HG03575 (cell line): ENCODE data around the gene MYL7.

Experiments
- ATAC-seq: cut with Tn5 transposase; IDR thresholded peaks from one replicate; pipeline ENCODE4 v1.9.1; 2021; ENCODE audit not compliant: unreplicated experiment, insufficient number of reproducible peaks, low FRiP score; ENCODE audit errors: extremely low read depth

The MYL7 gene

DNA sequence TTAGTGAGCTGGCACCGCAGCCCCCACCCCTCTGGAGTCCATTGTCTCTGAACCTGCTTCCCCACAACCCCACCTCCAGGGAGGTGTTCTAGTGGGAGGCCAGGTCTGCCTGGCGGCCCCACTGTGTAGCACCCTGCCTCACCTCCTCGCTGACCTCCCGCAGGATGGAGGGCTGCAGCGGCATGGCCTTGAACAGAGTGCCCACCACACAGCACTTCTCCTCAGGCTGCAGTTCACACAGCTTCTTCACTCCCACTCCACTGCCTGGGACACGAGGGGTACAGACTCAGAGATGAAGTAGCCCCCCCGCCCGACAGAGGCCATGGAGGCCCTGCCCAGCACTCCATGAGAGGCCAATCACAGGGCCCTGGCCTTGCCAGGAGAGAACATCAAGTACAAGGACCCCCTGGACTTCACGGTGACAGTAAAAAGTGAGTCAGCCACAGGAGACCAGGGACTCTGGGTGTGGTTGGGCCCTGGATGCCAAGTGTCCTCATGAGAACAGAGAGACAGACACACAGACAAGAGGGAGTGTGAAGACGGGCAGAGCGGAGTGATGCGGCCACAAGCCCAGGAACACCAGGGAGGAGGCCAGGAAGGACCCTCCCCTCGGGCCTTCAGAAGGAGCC lies 23.2 kb downstream of the MYL7 start:
- ATAC-seq, result no peak

- ATAC-seq, result no peak
Observed at GRCh38 chr7:44116789-44117666, 24.1 kb downstream of the MYL7 start.

DNA sequence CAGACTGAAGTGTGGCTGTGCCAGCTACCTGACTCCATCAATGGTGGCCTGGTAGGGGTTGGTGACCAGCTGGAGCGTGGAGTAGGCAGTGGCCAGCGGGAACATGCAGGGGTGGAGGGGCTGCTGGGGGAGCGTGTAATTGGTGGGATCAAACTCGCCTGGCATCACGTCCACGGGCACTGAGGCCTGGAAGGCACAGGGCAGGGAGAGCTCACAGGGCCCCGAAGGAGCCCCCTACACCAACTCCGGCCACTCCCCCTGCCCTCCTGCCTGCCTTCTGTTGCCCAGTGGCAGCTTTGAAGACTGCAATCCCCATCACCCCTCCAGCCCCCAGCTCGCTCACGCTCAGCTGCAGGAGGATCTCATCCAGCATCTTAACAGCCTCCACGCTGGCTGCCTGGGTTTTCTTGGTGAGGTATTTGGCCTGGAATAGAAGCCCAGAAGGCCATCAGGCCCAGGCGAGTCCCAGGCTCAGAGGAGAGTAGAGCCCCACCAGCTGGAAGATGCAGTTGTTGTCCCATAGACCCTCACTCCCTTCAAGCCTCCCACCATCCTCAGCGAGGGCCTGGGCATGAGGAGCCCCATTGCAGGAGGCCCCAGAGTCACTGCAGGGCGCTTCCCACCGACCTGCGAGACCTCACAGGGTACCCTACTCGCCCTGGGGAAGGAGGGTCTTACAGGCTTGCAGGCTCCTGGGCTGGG lies 24.9 kb downstream of the MYL7 start:
- ATAC-seq, result no peak

DNA sequence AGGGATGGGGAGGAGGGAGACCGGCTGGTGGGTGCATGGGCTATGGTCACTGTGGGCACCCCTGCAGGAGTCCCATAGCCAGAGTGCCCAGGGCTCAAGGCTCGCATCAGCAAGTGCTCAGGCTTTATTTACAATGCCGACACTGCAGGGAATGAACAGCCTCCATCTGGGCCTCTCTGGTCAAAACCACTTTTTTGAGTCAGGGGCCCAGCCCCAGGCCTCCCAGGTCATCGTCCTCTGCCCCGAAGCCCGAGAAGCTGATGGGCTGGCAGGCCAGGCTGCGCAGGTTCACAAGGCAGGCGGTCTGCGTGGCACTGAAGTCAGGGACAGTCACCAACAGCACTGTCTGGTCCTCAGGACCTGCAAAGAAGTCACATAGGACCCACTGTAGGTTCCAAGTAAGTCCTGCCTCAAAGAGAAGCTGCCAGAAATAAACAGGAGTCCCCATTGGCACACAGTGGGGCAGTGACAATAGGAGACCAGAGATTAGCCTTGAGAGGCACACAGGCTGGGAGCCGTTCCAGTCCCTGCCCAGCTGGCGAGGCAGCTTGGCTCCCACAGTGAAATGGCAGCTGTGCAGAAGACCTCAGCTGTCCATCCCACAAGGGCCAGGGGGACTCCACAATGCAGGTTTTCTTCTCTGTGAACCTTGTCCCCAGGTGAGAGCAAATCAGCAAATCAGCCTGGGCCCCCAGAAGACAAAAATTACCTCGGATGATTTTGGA lies 26.4 kb downstream of the MYL7 start:
- no peak for ATAC-seq

DNA sequence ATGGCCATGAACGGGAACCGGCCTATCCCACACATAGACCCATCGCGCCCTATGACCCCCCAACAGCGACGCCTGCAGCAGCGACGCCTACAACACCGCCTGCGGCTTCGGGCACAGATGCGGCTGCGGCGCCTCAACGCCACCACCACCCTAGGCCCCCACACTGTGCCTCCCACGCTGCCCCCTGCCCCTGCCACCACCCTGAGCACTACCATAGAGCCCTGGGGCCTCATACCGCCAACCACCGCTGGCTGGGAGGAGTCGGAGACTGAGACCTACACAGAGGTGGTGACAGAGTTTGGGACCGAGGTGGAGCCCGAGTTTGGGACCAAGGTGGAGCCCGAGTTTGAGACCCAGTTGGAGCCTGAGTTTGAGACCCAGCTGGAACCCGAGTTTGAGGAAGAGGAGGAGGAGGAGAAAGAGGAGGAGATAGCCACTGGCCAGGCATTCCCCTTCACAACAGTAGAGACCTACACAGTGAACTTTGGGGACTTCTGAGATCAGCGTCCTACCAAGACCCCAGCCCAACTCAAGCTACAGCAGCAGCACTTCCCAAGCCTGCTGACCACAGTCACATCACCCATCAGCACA lies 27.3 kb downstream of the MYL7 start:
- no peak for ATAC-seq

GRCh38 chr7:44112997-44113763 lies 28.0 kb downstream of the MYL7 start:
- no peak for ATAC-seq

DNA sequence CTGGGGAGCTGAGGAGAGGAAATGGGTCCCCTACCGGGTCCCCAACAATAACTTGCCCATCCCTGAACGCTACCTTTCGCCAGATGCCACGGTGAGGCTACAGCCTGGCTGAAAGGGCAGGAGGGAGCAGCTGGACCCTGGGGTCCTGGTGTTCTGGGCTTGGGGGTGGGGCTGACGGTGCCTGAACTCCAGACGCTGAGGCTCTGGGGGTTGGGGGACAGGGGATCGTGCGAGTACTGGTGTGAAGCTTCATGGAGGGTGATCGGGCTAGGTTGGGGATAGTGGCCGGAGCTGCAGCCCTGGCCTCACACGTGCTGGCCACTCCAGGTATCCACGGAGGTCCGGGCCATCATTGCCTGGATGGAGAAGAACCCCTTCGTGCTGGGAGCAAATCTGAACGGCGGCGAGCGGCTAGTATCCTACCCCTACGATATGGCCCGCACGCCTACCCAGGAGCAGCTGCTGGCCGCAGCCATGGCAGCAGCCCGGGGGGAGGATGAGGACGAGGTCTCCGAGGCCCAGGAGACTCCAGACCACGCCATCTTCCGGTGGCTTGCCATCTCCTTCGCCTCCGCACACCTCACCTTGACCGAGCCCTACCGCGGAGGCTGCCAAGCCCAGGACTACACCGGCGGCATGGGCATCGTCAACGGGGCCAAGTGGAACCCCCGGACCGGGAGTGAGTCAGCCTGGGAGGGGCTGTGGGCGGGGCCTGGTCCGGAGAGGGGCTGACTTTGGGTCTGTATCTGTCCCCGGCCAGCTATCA lies 28.7 kb downstream of the MYL7 start:
- ATAC-seq, result no peak

DNA sequence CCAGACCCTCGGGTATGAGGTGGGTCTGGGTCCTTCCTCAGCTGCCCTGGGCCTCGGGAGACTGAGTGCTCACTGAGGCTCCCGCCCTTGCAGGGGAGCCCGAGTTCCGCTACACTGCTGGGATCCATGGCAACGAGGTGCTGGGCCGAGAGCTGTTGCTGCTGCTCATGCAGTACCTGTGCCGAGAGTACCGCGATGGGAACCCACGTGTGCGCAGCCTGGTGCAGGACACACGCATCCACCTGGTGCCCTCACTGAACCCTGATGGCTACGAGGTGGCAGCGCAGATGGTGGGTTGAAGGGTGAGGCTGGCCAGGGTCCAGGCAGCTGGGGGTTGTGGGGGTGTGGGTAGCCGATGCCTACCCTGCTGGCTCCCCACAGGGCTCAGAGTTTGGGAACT lies 29.4 kb downstream of the MYL7 start:
- ATAC-seq, result no peak

GRCh38 chr7:44110719-44111635 lies 30.2 kb downstream of the MYL7 start:
- ATAC-seq, result no peak

GRCh38 chr7:44109991-44110390 lies 31.1 kb downstream of the MYL7 start:
- no peak for ATAC-seq

DNA sequence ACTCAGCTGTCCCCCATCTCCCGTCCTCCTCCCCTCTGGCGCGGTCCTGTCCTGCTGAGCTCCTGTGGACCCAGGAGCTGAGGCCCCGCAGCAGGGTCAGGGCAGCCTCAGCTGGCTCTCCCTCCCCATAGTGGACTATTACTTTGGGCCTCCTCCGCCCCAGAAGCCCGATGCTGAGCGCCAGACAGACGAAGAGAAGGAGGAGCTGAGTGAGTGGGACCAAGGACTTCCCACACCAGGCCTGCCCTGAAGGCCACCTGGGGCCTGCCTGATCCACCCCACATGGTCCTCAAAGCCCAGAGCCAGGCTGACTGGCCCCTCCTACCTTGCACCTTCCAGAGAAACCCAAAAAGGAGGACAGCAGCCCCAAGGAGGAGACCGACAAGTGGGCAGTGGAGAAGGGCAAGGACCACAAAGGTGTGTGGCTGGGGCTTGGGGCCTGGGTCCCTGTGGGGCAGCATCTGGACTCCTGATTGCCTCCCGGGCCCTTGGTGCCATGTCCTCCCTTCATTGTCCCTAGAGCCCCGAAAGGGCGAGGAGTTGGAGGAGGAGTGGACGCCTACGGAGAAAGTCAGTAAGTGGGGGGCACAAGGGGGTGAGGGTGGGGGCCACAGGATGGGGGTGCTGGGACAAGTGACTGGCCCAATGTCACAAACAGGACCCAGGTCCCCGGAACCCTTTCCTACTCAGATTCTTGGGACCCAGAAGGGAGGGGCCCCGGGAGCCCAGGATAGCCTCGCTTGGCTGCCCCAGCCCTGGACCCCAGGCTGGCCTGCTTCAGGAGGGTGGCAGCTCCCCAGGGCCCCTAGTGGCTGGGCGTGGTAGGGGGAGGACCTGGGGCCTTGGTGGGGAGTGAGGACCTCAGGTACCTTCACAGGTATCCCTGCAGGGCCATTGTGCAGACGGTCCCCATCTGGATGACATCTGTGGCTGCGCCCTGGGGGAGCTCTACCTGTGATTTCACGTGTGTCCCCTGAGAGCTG lies 32.1 kb downstream of the MYL7 start:
- no peak for ATAC-seq

GRCh38 chr7:44107961-44108767 lies 33.0 kb downstream of the MYL7 start:
- ATAC-seq, result no peak

GRCh38 chr7:44107116-44107960 lies 33.8 kb downstream of the MYL7 start:
- no peak for ATAC-seq
